Naive thymus-derived CD4-positive, alpha-beta T cell (primary cell): Measurements from ENCODE around the gene ZNF660. TPM values are rescaled to one million over a fixed set of nuclear protein-coding genes. Genes with fewer than 3 reads are reported as not detected.

Experiments
- ATAC-seq: fragments of 150-1000 bp; cut with Tn5 transposase; 2 replicates; pipeline ENCODE4 v1.10.0; 2021; ENCODE audit warnings: mild to moderate bottlenecking, moderate library complexity
- CTCF ChIA-PET: fragments of 350-600 bp; sonication (Branson Sonifier 250); formaldehyde crosslinking; loops from one replicate; lab custom pipeline; 2021; ENCODE audit warnings: antibody characterized with exemption; lab: Charles Lee
- POLR2A ChIA-PET: fragments of 350-600 bp; sonication (Branson Sonifier 250); formaldehyde crosslinking; loops from one replicate; lab custom pipeline; 2021; ENCODE audit warnings: antibody characterized with exemption, inconsistent platforms; lab: Charles Lee
- DNase-seq, 9 donors: peaks; one replicate each; pipeline versions ENCODE4 v3.0.0 to v3.0.0-alpha.2; 2020 to 2022; ENCODE audit warnings: mixed read lengths in 1 of 9
- H3K27ac ChIP-seq: one replicate; pipeline ENCODE4 v1.7.0; 2013; ENCODE audit warnings: mild to moderate bottlenecking, low read depth, low read length, moderate library complexity
- H3K27me3 ChIP-seq, 2 donors: one replicate each; pipeline ENCODE4 v1.7.0; 2013; ENCODE audit warnings: low read length in 2 of 2, mild to moderate bottlenecking in 2 of 2, moderate library complexity in 2 of 2; ENCODE audit not compliant: control insufficient read depth in 2 of 2, insufficient read depth in 2 of 2
- H3K36me3 ChIP-seq, 3 experiments: 1 replicate in 2 of 3; 2 replicates in 1 of 3; pipeline ENCODE4 v1.7.0; 2013; ENCODE audit warnings: low read length in 3 of 3, mild to moderate bottlenecking in 3 of 3, moderate library complexity in 1 of 3; ENCODE audit not compliant: insufficient read depth in 3 of 3, control insufficient read depth in 2 of 3
- H3K4me1 ChIP-seq, 2 donors: one replicate each; pipeline ENCODE4 v1.7.0; 2013; ENCODE audit warnings: low read length in 2 of 2, mild to moderate bottlenecking in 2 of 2, moderate library complexity in 1 of 2; ENCODE audit not compliant: control insufficient read depth in 2 of 2, insufficient read depth in 2 of 2
- H3K4me3 ChIP-seq: 2 replicates; pipeline ENCODE4 v1.7.0; 2013; ENCODE audit warnings: mild to moderate bottlenecking, low read length
- H3K9me3 ChIP-seq, 3 experiments: 1 replicate in 2 of 3; 2 replicates in 1 of 3; pipeline ENCODE4 v1.7.0; 2013; ENCODE audit warnings: low read length in 3 of 3; ENCODE audit not compliant: control insufficient read depth in 2 of 3
- H3K27ac Mint-ChIP-seq, 9 donors: one replicate each; pipeline ENCODE4 v1.8.0; 2020 to 2022; ENCODE audit warnings: mixed read lengths in 9 of 9, mild to moderate bottlenecking in 8 of 9, moderate library complexity in 5 of 9, inconsistent platforms in 2 of 9
- H3K27me3 Mint-ChIP-seq, 5 donors: one replicate each; pipeline ENCODE4 v1.8.0; 2021 to 2022; ENCODE audit warnings: mixed read lengths in 5 of 5, mild to moderate bottlenecking in 1 of 5
- H3K36me3 Mint-ChIP-seq, 5 donors: one replicate each; pipeline ENCODE4 v1.8.0; 2020 to 2022; ENCODE audit warnings: mixed read lengths in 5 of 5, mild to moderate bottlenecking in 3 of 5, inconsistent platforms in 1 of 5
- H3K4me1 Mint-ChIP-seq, 7 donors: one replicate each; pipeline ENCODE4 v1.8.0; 2020 to 2022; ENCODE audit warnings: mixed read lengths in 7 of 7, mild to moderate bottlenecking in 3 of 7, inconsistent platforms in 1 of 7
- H3K4me3 Mint-ChIP-seq, 10 donors: one replicate each; pipeline ENCODE4 v1.8.0; 2020 to 2022; ENCODE audit warnings: mild to moderate bottlenecking in 10 of 10, mixed read lengths in 10 of 10, moderate library complexity in 6 of 10, inconsistent platforms in 2 of 10
- H3K9me3 Mint-ChIP-seq, 11 donors: one replicate each; pipeline ENCODE4 v1.8.0; 2020 to 2022; ENCODE audit warnings: mixed read lengths in 11 of 11, mild to moderate bottlenecking in 4 of 11, inconsistent platforms in 1 of 11, moderate library complexity in 1 of 11
- intact Hi-C, 2 donors: fragments of 100-400 bp; cut with micrococcal nuclease; formaldehyde crosslinking; loops; one replicate each; pipeline ENCODE4 v1.15.1; 2023
- polyA plus RNA-seq, 2 donors: library from polyadenylated mRNA; unstranded; fragments of 300-500 nt; fragmentation: Illumina TruSeq; gene quantifications; one replicate each; pipeline ENCODE4 v1.2.3, GENCODE V29; 2021
- total RNA-seq, 6 experiments: library from RNA in 5 of 6; stranded (reverse) in 5 of 6; gene quantifications; 1 replicate in 5 of 6; 2 replicates in 1 of 6; pipeline ENCODE4 v1.2.3 and lab custom pipeline; 2021 to 2026

Gene ZNF660
- total and polyA plus RNA-seq, 7 experiments from 2014 or later = 0.02 to 1.7 (median 0.40) TPM; not detected in 1

DNA sequence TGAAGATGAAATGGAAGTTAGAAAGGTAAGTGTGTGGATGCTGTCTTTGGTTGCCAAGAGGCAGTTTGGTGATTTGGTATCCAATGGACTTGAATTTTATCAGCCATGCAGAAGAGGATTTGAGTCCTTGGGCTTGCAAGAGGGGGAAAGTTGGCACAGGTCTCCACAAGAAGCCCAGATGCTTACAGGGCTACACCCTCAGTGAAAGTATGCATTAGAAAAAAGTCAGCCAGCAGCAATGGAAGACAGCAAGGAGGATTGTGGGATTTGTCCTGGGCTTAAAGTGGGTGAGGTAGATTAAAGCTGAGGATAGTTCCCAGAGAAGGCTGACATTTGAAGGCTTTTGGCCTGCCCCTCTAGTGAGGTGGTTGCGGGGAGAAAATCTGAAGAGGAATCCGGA is 17.0 kb downstream of the ZNF660 start:
- Mint-ChIP-seq H3K36me3 (peaks cover 0 to 10% (median 3%) of the 10 kb centered on the region in 5 donors), H3K27ac (no peak overlapping the region), H3K27me3 (peaks cover 0 to 13% (median 9%) of the 10 kb centered on the region in 5 donors), H3K4me3 (no peak overlapping the region), H3K9me3 (peaks cover 0 to 13% (median 6%) of the 10 kb centered on the region in 11 donors), H3K4me1 (no peaks in the 10 kb centered on the region)
- intact Hi-C loops = no loop called here
- Histone ChIP-seq H3K27ac (no peak overlapping the region), H3K9me3 (no peaks in the 10 kb centered on the region), H3K27me3 (no peaks in the 10 kb centered on the region), H3K36me3 (no peaks in the 10 kb centered on the region), H3K4me1 (no peaks in the 10 kb centered on the region), H3K4me3 (no peak overlapping the region)
- ATAC-seq = no peak
- CTCF ChIA-PET = no interaction called here
- POLR2A ChIA-PET = no interaction called here
- no peak for DNase-seq

GRCh38 chr3:44612678-44613077 is 27.9 kb downstream of the ZNF660 start:
- CTCF ChIA-PET = interaction anchor here (0.8 kb wide), 1 partner anchor 98 kb away, joined by 3 read pairs; no protein-coding TSS in a partner anchor
- POLR2A ChIA-PET = no interaction called here

DNA sequence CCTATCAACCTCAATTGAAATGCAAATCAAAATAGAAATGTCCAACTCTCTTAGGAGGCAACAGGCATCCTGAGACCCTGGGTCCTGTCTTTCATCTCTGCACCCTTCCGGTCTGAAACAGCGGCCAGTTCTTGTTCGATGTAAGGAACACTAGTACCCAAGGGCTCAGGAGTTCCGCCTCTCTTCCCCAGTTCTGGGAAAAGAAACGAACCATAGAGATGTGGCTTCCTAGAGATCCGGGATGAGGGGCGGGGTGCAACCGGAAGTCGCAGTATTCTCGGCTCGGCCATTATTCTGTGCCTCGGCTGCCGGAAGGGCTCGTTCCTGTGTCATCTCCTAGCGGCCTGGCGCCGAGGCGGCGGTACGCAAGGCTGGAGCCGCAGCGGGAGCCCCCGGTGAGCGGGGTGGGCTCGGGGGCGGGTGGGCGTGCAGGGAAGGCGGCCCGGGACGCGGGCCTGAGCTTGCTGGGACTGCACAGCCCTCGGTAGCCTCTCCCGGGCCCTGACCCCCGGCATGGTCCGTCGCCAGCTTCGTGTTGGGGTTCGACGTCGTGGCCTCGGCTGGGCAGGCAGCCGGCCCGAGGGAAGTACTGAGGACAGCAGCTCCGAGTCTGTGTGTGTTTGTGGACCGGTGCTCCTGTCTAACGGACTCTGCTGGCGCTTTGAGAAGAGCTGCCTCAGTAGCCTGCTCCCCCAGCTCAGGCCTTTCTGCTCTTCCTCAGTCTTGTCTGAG is 40.2 kb downstream of the ZNF660 start, which contains the start of gene ZNF197:
ZNF197 (plus strand) TSS at position 288 of the 732 bp plus-strand sequence. CDS start 4,119 bp downstream, outside the sequence.
- DNase-seq = peak; percentile 5 to 64 (median 27)
- Mint-ChIP-seq H3K4me1 (peaks cover 18 to 53% (median 47%) of the 10 kb centered on the region in 7 donors), H3K27me3 (no peaks in the 10 kb centered on the region), H3K27ac (peak within 1 kb of the TSS; percentile 60 to 88 (median 81)), H3K36me3 (peaks cover 6 to 29% (median 21%) of the 10 kb centered on the region in 5 donors), H3K9me3 (peaks cover 0 to 8% (median 0%) of the 10 kb centered on the region in 11 donors), H3K4me3 (peak within 1 kb of the TSS; percentile 83 to 94 (median 92))
- no peaks in the 10 kb centered on the region for H3K27me3 ChIP-seq
- H3K36me3 ChIP-seq = peaks cover 0 to 6% (median 0%) of the 10 kb centered on the region in 3 experiments
- ChIA-PET CTCF (interaction anchor here (0.8 kb wide), 1 partner anchor 104 kb away, joined by 3 read pairs; no protein-coding TSS in a partner anchor), POLR2A (interaction anchor here (1.6 kb wide), 1 partner anchor 13 kb away, joined by 4 read pairs; no protein-coding TSS in a partner anchor)
- H3K27ac ChIP-seq = peak within 1 kb of the TSS; percentile 66
- ATAC-seq = peak; percentile 80
- intact Hi-C loops = loop anchor here (1.0 to 10.0 kb wide), 9 partner anchors 60 to 288 kb away; partner anchors contain the start of genes KIAA1143 (in 2 of the 2), KIF15 (in 2 of the 2), ZNF501 (in 2 of the 2) and TCAIM (in 1 of the 2)
- H3K4me1 ChIP-seq = peaks cover 9 to 10% of the 10 kb centered on the region in 2 donors
- H3K9me3 ChIP-seq = no peaks in the 10 kb centered on the region
- H3K4me3 ChIP-seq = peak within 1 kb of the TSS; percentile 51

More at GRCh38 chr3:44612678-44613077, 27.9 kb downstream of the ZNF660 start:
- no peaks in the 10 kb centered on the region for H3K36me3 ChIP-seq
- DNase-seq = no peak
- Mint-ChIP-seq H3K9me3 (peaks cover 0 to 14% (median 0%) of the 10 kb centered on the region in 11 donors), H3K4me3 (no peak overlapping the region), H3K27ac (no peak overlapping the region), H3K27me3 (peaks cover 0 to 17% (median 0%) of the 10 kb centered on the region in 5 donors), H3K36me3 (peaks cover 0 to 14% (median 4%) of the 10 kb centered on the region in 5 donors), H3K4me1 (no peaks in the 10 kb centered on the region)
- H3K27me3 ChIP-seq = no peaks in the 10 kb centered on the region
- no peak overlapping the region for H3K27ac ChIP-seq
- intact Hi-C loops = no loop called here
- H3K9me3 ChIP-seq = no peaks in the 10 kb centered on the region
- H3K4me3 ChIP-seq = no peak overlapping the region
- no peaks in the 10 kb centered on the region for H3K4me1 ChIP-seq
- no peak for ATAC-seq

DNA sequence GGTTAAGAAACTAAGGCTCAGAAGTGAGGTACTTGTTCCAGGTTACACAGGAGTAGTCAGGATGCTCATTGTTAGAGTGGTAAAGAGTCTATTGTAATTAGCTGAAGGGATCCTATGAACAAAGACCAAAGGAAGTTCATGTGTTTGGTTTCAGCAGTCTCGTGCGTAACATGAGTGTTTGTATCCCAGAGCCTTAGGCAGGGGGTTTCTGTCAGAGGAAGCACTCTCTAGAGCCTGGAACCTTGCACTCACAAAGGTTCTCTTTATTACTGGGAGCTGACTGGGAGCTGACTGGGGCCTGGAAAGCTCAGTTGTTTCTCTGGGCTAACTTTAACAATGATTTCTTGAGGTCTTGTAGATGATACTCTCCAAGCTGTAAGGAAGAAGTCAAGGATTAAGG is 44.0 kb downstream of the ZNF660 start:
- Mint-ChIP-seq H3K4me1 (peaks cover 18 to 64% (median 50%) of the 10 kb centered on the region in 7 donors), H3K27me3 (no peaks in the 10 kb centered on the region), H3K36me3 (peaks cover 13 to 60% (median 52%) of the 10 kb centered on the region in 5 donors), H3K27ac (peak overlapping the region in 1 of 9 donors; percentile 3), H3K9me3 (peaks cover 0 to 6% (median 0%) of the 10 kb centered on the region in 11 donors), H3K4me3 (no peak overlapping the region)
- intact Hi-C loops = loop anchor here (5.0 to 10.0 kb wide), 3 partner anchors 94 to 291 kb away; partner anchors contain the start of genes ZNF501 (in 2 of the 2) and TCAIM (in 1 of the 2)
- ChIA-PET POLR2A (no interaction called here), CTCF (no interaction called here)
- H3K4me3 ChIP-seq = no peak overlapping the region
- no peaks in the 10 kb centered on the region for H3K9me3 ChIP-seq
- no peaks in the 10 kb centered on the region for H3K27me3 ChIP-seq
- ATAC-seq = no peak
- DNase-seq = no peak
- peaks cover 9 to 10% of the 10 kb centered on the region in 2 donors for H3K4me1 ChIP-seq
- H3K27ac ChIP-seq = no peak overlapping the region
- H3K36me3 ChIP-seq = peaks cover 0 to 36% (median 12%) of the 10 kb centered on the region in 3 experiments

DNA sequence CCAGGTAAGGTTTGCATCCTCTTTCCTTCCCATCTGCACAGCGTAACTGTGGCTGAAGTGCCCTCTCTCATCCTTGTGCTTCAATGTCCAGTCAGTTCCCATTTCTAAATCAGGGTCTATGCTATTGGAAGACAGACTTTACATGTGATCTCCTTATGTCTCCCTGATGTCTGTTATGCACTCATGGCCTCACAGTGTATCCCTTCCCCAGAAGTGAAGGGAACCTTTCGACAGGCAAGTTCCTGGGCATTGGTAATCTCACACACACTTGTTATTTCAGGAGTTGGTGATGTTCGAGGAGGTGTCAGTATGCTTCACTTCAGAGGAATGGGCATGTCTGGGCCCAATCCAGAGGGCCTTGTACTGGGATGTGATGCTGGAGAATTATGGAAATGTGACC is 47.4 kb downstream of the ZNF660 start:
- Histone ChIP-seq H3K36me3 (peaks cover 7 to 64% (median 18%) of the 10 kb centered on the region in 3 experiments), H3K9me3 (peaks cover 0 to 13% (median 0%) of the 10 kb centered on the region in 3 experiments), H3K27ac (no peak overlapping the region), H3K4me1 (no peaks in the 10 kb centered on the region), H3K27me3 (no peaks in the 10 kb centered on the region), H3K4me3 (no peak overlapping the region)
- peaks cover 34 to 91% (median 82%) of the 10 kb centered on the region in 5 donors for H3K36me3 Mint-ChIP-seq
- ChIA-PET CTCF (no interaction called here), POLR2A (no interaction called here)
- H3K27ac Mint-ChIP-seq = no peak overlapping the region
- intact Hi-C loops = no loop called here
- H3K4me3 Mint-ChIP-seq = no peak overlapping the region
- DNase-seq (no peak), ATAC-seq (no peak)
- H3K4me1 Mint-ChIP-seq = peaks cover 2 to 42% (median 26%) of the 10 kb centered on the region in 7 donors
- no peaks in the 10 kb centered on the region for H3K27me3 Mint-ChIP-seq
- peaks cover 3 to 29% (median 20%) of the 10 kb centered on the region in 11 donors for H3K9me3 Mint-ChIP-seq

DNA sequence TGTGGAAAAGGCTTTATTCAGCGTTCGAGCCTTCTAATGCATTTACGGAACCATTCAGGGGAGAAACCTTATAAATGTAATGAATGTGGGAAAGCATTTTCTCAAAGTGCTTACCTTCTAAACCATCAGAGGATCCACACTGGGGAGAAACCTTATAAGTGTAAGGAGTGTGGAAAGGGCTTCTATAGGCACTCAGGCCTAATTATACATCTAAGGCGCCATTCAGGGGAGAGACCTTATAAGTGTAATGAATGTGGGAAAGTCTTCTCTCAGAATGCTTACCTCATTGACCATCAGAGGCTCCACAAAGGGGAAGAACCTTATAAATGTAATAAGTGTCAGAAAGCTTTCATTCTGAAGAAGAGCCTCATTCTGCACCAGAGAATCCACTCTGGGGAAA is 57.6 kb downstream of the ZNF660 start:
- Histone ChIP-seq H3K4me1 (no peaks in the 10 kb centered on the region), H3K4me3 (peak overlapping the region; percentile 2), H3K27ac (no peak overlapping the region), H3K9me3 (peaks cover 21 to 61% (median 30%) of the 10 kb centered on the region in 3 experiments), H3K27me3 (no peaks in the 10 kb centered on the region), H3K36me3 (peaks cover 17 to 61% (median 18%) of the 10 kb centered on the region in 3 experiments)
- DNase-seq (no peak), ATAC-seq (no peak)
- no peak overlapping the region for H3K27ac Mint-ChIP-seq
- H3K27me3 Mint-ChIP-seq = no peaks in the 10 kb centered on the region
- POLR2A ChIA-PET = no interaction called here
- CTCF ChIA-PET = no interaction called here
- intact Hi-C loops = no loop called here
- H3K36me3 Mint-ChIP-seq = peaks cover 33 to 85% (median 74%) of the 10 kb centered on the region in 5 donors
- H3K4me1 Mint-ChIP-seq = peaks cover 0 to 14% (median 4%) of the 10 kb centered on the region in 7 donors
- H3K9me3 Mint-ChIP-seq = peaks cover 5 to 96% (median 80%) of the 10 kb centered on the region in 11 donors
- H3K4me3 Mint-ChIP-seq = no peak overlapping the region
